ENCODE data around the gene PARD3B. TPM values are rescaled to one million over a fixed set of nuclear protein-coding genes. Genes with fewer than 3 reads are reported as not detected.

Gene PARD3B
- total and polyA plus RNA-seq, 2 of the 8 experiments (the other 6 are each of a cell fraction or from before 2014, with no cell fraction given): 1.2 to 5.7 TPM

DNA sequence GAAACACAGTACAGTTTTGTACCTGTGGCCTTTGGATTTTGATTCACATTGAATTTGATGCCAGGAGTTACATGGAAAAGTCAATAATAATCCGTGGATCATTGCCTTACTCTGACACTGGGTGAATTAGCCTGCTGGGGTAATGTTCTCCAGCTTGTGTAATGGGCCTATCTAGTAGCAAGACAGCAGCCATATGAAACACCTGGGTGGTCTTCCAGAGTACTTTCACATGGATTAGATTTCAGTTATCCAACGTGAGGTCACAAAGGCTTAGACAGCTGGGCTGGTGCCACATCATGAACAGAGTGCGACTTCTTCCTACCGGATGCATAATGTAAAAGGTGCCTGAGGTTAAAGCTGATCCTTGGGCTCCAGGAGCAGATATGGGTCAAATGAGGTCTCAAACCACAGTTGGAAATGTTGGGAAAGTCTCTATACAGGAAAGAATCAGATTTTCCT, 486.8 kb downstream of the PARD3B start:
- no peak overlapping the region for H3K9ac ChIP-seq (replicated peaks in 1 of 4; ENCODE audit: extremely low read depth in 1 of 4, low read depth in 3 of 4, low read length in 3 of 4)
- H3K18ac ChIP-seq (ENCODE audit: extremely low read depth, low read length): no peak overlapping the region
- H3K56ac ChIP-seq (replicated peaks; ENCODE audit: insufficient read length, low read depth, low read length): no peak overlapping the region
- no peak overlapping the region for H2AFZ ChIP-seq (ENCODE audit: low read length)
- no peaks in the 10 kb centered on the region for H4K20me1 ChIP-seq (replicated peaks in 1 of 2; ENCODE audit: control insufficient read depth in 1 of 2, insufficient read depth in 2 of 2, low read length in 2 of 2)
- ChIA-PET CTCF (ENCODE audit: partially characterized antibody) (interaction anchor here (1.0 to 1.4 kb wide), 2 partner anchors 19 to 166 kb away, joined by 3 to 4 read pairs; no protein-coding TSS in a partner anchor), POLR2A (ENCODE audit: partially characterized antibody) (no interaction called here)
- no peak for TF ChIP-seq POU5F1 (IDR thresholded peaks at IDR 0.05; ENCODE audit: low read depth, low read length)
- TF ChIP-seq NANOG (IDR thresholded peaks at IDR 0.05; ENCODE audit: insufficient read depth, low read depth, low read length, poor library complexity, severe bottlenecking): no peak
- TF ChIP-seq TEAD4 (IDR thresholded peaks at IDR 0.05; ENCODE audit: low read depth, low read length): no peak
- TF ChIP-seq, protein P1, sequence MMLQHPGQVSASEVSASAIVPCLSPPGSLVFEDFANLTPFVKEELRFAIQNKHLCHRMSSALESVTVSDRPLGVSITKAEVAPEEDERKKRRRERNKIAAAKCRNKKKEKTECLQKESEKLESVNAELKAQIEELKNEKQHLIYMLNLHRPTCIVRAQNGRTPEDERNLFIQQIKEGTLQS (IDR thresholded peaks at IDR 0.05; ENCODE audit: insufficient read depth, low read depth, low read length): no peak
- TF ChIP-seq RXRA (IDR thresholded peaks at IDR 0.05; ENCODE audit: insufficient read depth, low read depth, low read length): no peak
- no peak overlapping the region for H2BK12ac ChIP-seq (ENCODE audit: low read depth, low read length)
- no peak for FAIRE-seq
- no peak overlapping the region for H2BK20ac ChIP-seq (ENCODE audit: low read length)
- peaks cover 0 to 2% (median 0%) of the 10 kb centered on the region in 4 experiments; a peak in 1 of 7 replicates for H3K4me1 ChIP-seq (replicated peaks in 1 of 4; ENCODE audit: control insufficient read depth in 3 of 4, insufficient read depth in 4 of 4, low read length in 3 of 4)
- no peak overlapping the region for H3K27ac ChIP-seq (ENCODE audit: low read depth, low read length)
- no peak overlapping the region for H3K14ac ChIP-seq (ENCODE audit: insufficient read length)
- no peak overlapping the region for H4K8ac ChIP-seq (ENCODE audit: extremely low read depth, insufficient read depth, low read length)
- H2AK5ac ChIP-seq (ENCODE audit: low read depth, low read length): no peak overlapping the region
- no peak overlapping the region for H2BK5ac ChIP-seq (ENCODE audit: low read depth, low read length)
- H3K4me3 ChIP-seq (ENCODE audit: extremely low read depth in 1 of 4, insufficient read depth in 2 of 4, low read depth in 3 of 4, low read length in 4 of 4): no peak overlapping the region
- H3K27me3 ChIP-seq (replicated peaks in 1 of 4; ENCODE audit: control insufficient read depth in 3 of 4, extremely low read depth in 1 of 4, insufficient read depth in 3 of 4, low read length in 3 of 4): no peaks in the 10 kb centered on the region
- no peak overlapping the region for H3K4me2 ChIP-seq (ENCODE audit: insufficient read depth in 1 of 2, low read depth in 2 of 2, low read length in 2 of 2)
- no peak overlapping the region for H2BK15ac ChIP-seq (ENCODE audit: low read length)
- DNase-seq (ENCODE audit: low read depth in 1 of 2, low spot score in 2 of 2): no peak
- no peak overlapping the region for H4K5ac ChIP-seq (ENCODE audit: insufficient read length, low read depth, low read length)
- no peaks in the 10 kb centered on the region for H3K9me3 ChIP-seq (ENCODE audit: insufficient read depth in 2 of 2, low read depth in 1 of 2, low read length in 1 of 2)
- no peak overlapping the region for H3K23ac ChIP-seq (ENCODE audit: insufficient read length)
- no peak overlapping the region for H2BK120ac ChIP-seq (replicated peaks; ENCODE audit: low read depth, low read length)
- no peak overlapping the region for H3K4ac ChIP-seq (replicated peaks; ENCODE audit: insufficient read length, low read depth, low read length)
- no peaks in the 10 kb centered on the region for H3K23me2 ChIP-seq (ENCODE audit: low read depth, low read length)
- no peaks in the 10 kb centered on the region for H3K79me1 ChIP-seq (ENCODE audit: low read depth, low read length)
- H4K91ac ChIP-seq (replicated peaks; ENCODE audit: insufficient read length, low read length): no peak overlapping the region
- WGBS, 2 experiments (ENCODE audit: extremely low coverage in 1 of 2, insufficient coverage in 1 of 2, insufficient read length in 1 of 2, insufficient replicate concordance in 2 of 2, low coverage in 1 of 2, low lambda C conversion rate in 2 of 2, missing lambda C conversion rate in 1 of 2): 95% methylated on average over 4 of the region's 4 CpGs; no CpG with 5 or more reads in 1 of the 2 experiments
- H3K36me3 ChIP-seq (ENCODE audit: control insufficient read depth in 2 of 4, insufficient read depth in 4 of 4, low read length in 3 of 4): no peaks in the 10 kb centered on the region
- H3K79me2 ChIP-seq (ENCODE audit: control insufficient read depth in 1 of 2, insufficient read depth in 2 of 2, low read length in 2 of 2): no peaks in the 10 kb centered on the region

Data from H1 (cell line).